ENCODE measurements around the gene STARD13. TPM values are rescaled to one million over a fixed set of nuclear protein-coding genes. Genes with fewer than 3 reads are reported as not detected.

The STARD13 gene
- total RNA-seq, 2 donors from 2014 or later: 18.9 to 29.7 TPM

DNA sequence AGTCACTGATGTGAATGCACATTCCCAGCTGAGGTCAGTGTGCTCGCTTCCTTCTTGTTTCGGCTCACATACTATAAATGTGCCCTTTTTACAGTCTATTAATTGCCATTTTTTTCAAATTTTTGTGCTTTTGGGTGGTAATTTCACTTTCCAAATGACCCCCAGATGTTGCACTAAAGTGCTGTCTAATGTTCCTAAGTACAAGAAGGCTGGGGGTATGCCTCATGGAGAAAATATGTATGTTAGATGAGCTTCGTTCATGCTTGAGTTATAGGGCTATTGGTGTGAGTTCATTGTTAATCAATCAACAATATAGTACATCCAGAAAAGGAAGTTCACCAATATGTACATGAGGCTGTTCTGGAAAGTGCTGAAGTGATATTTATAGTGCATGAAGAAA lies 184.7 kb downstream of the STARD13 start:
- WGBS, 2 donors: 85 to 86% methylated on average over 3 of the region's 3 CpGs
- TF ChIP-seq, protein P1, sequence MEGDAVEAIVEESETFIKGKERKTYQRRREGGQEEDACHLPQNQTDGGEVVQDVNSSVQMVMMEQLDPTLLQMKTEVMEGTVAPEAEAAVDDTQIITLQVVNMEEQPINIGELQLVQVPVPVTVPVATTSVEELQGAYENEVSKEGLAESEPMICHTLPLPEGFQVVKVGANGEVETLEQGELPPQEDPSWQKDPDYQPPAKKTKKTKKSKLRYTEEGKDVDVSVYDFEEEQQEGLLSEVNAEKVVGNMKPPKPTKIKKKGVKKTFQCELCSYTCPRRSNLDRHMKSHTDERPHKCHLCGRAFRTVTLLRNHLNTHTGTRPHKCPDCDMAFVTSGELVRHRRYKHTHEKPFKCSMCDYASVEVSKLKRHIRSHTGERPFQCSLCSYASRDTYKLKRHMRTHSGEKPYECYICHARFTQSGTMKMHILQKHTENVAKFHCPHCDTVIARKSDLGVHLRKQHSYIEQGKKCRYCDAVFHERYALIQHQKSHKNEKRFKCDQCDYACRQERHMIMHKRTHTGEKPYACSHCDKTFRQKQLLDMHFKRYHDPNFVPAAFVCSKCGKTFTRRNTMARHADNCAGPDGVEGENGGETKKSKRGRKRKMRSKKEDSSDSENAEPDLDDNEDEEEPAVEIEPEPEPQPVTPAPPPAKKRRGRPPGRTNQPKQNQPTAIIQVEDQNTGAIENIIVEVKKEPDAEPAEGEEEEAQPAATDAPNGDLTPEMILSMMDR (IDR thresholded peaks at IDR 0.05): no peak
- no peak for TF ChIP-seq POLR2A (IDR thresholded peaks at IDR 0.05)
- Histone ChIP-seq H3K4me3 (no peak overlapping the region), H3K36me3 (replicated peaks in 1 of 2; ENCODE audit: insufficient read depth in 1 of 2, low read depth in 2 of 2) (peaks cover 5 to 9% of the 10 kb centered on the region in 2 donors), H3K9me3 (no peaks in the 10 kb centered on the region), H3K4me1 (no peaks in the 10 kb centered on the region), H3K27ac (no peak overlapping the region), H3K27me3 (no peaks in the 10 kb centered on the region)
- DNase-seq (no peak), ATAC-seq (no peak)
- intact Hi-C loops (cut with DNase I): no loop called here

DNA sequence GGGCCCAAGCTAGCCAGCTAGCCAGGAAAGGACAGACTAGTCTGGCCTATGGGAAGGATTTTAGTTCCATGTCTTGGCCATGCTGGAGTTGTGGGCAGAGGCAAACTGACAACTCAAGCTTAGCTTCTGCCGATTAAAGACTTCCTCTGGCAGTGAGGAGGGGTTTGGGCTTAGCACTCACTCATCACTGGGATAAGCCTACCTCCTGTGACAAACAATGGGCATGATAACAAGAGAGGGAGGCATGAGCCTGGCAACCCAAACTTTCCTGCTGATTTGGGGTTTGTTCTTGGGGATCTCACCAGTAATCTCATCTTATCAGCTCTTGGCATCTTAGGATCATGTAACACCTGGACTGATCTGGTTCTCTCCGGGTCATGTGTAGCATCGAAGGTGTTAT lies 185.7 kb downstream of the STARD13 start:
- ATAC-seq (no peak), DNase-seq (no peak)
- TF ChIP-seq POLR2A (IDR thresholded peaks at IDR 0.05): no peak
- TF ChIP-seq, protein P1 (IDR thresholded peaks at IDR 0.05): no peak
- Histone ChIP-seq H3K4me3 (no peak overlapping the region), H3K36me3 (replicated peaks in 1 of 2; ENCODE audit: insufficient read depth in 1 of 2, low read depth in 2 of 2) (peaks cover 0 to 3% of the 10 kb centered on the region in 2 donors), H3K27ac (no peak overlapping the region), H3K9me3 (no peaks in the 10 kb centered on the region), H3K27me3 (no peaks in the 10 kb centered on the region), H3K4me1 (no peaks in the 10 kb centered on the region)
- intact Hi-C loops (cut with DNase I): no loop called here
- WGBS, 2 donors: 27 to 39% methylated on average over 3 of the region's 3 CpGs

DNA sequence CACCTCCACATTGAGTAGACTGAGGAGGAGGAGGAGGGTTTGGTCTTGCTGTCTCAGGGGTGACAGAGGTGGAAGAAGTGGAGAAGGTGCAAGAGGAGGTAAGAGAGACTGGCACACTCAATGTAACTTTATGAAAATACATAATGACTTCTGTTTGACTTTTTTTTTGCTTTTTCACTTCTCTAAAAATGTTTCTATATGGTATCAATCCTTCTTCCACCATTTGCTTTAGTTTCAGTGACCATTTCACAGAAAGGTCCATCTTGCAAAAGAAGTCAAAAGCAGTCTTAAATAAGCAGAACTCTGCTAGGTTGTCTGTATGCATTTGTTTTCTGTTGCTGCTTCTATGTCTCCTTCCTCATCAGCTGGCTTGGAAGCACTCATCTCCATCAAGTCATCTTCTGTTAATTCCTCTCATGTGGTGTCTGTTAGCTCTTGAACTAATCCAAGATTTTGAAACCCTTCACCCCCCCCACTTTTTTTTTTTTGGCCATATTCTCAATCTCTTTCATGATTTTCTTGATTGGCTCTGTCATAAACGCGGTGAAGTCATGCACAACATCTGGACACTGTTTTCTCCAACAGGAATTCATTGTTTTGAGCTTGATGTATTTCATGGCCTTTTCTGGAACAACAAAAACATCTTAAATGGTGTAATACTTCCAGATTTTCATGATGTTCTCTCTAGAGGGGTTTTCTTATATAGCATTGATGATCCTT lies 188.5 kb downstream of the STARD13 start:
- ATAC-seq: no peak
- intact Hi-C loops (cut with DNase I): no loop called here
- Histone ChIP-seq H3K9me3 (no peaks in the 10 kb centered on the region), H3K27ac (no peak overlapping the region), H3K4me3 (no peak overlapping the region), H3K27me3 (no peaks in the 10 kb centered on the region), H3K36me3 (replicated peaks in 1 of 2; ENCODE audit: insufficient read depth in 1 of 2, low read depth in 2 of 2) (no peaks in the 10 kb centered on the region), H3K4me1 (no peaks in the 10 kb centered on the region)
- no peak for DNase-seq
- TF ChIP-seq POLR2A (IDR thresholded peaks at IDR 0.05): no peak
- TF ChIP-seq, protein P1 (IDR thresholded peaks at IDR 0.05): no peak
- WGBS, 2 donors: 88 to 94% methylated on average over 2 of the region's 2 CpGs

DNA sequence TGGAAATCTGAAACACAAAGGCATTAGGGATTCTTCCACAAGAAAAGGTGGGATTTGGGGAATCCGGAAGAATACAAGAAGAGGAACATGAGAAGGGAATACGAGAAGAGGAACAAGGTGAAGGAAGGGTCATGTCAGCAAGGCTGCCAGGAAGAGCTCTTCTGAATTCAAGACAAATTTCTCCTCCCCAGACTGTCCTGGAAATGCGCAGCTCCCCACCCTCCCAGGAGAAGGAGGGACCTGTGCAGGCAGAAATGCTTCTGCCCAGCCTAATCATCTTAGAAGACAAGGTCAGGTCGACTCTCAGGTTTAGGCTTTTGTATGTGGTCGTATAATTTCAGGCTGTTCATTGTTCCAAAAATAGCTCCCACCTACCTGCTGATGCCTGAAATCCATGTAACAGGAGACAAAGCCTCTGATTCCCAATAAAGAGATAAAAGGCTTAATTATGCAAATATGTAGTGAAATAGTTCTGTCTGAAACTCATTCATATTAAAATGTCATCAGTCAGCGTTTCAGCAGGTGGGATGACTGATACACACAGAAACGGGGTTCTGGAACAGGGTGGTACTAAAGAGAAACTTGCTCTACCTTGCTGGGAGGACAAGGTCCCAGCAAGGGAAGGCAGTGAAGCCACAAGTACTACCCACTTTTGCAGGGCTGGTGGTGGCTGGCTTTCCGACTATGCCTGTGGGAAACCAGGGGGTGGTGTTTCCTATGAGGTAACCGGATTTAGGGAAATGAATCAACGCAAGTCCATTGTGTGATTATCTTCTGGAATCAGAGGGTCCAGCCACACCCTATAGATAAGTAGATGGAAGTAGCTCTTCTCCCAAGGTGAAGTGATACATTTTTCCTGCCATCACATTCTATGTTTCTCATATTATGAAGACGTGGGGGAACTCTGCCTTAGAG lies 193.2 kb downstream of the STARD13 start:
- Histone ChIP-seq H3K27me3 (no peaks in the 10 kb centered on the region), H3K9me3 (no peaks in the 10 kb centered on the region), H3K36me3 (replicated peaks in 1 of 2; ENCODE audit: insufficient read depth in 1 of 2, low read depth in 2 of 2) (no peaks in the 10 kb centered on the region), H3K27ac (no peak overlapping the region), H3K4me1 (no peaks in the 10 kb centered on the region), H3K4me3 (no peak overlapping the region)
- no peak for ATAC-seq
- 78 to 79% methylated on average over 11 of the region's 11 CpGs for WGBS, 2 donors
- no peak for TF ChIP-seq POLR2A (IDR thresholded peaks at IDR 0.05)
- TF ChIP-seq, protein P1 (IDR thresholded peaks at IDR 0.05): no peak
- no peak for DNase-seq
- intact Hi-C loops (cut with DNase I): no loop called here
